ENCODE data around the gene ARF4.
A peak's percentile ranks its signal among the peaks of the same experiment; 100 is the strongest.

Gene ARF4

GRCh38 chr3:57575966-57576626, 21.0 kb downstream of the ARF4 start:
- no peak for DNase-seq

GRCh38 chr3:57572096-57572495, 25.0 kb downstream of the ARF4 start:
- DNase-seq, result no peak

GRCh38 chr3:57570878-57571277, 26.3 kb downstream of the ARF4 start:
- no peak for DNase-seq

- DNase-seq, result no peak
These were observed 27.2 kb downstream of the ARF4 start for GRCh38 chr3:57569859-57570450.

GRCh38 chr3:57559526-57559925, 37.6 kb downstream of the ARF4 start:
- DNase-seq, result no peak

GRCh38 chr3:57557085-57557537, 40.0 kb downstream of the ARF4 start:
- DNase-seq, result peak; percentile 46

GRCh38 chr3:57556459-57557084, 40.6 kb downstream of the ARF4 start:
- DNase-seq, result peak; percentile 40

- peak; percentile 92 for DNase-seq
These were observed 41.2 kb downstream of the ARF4 start, which contains the start of gene PDE12 for GRCh38 chr3:57555738-57556458. TSS of gene PDE12 (plus strand) at chr3:57556274. CDS start at chr3:57556380, 106 bp downstream.

GRCh38 chr3:57555306-57555705, 41.8 kb downstream of the ARF4 start:
- no peak for DNase-seq

- DNase-seq, result no peak
These were observed 50.5 kb downstream of the ARF4 start for GRCh38 chr3:57546616-57547015.

- no peak for DNase-seq
These were observed 51.4 kb downstream of the ARF4 start for GRCh38 chr3:57545636-57546268.

- no peak for DNase-seq
These were observed 52.7 kb downstream of the ARF4 start, which contains the start of gene DNAH12 for GRCh38 chr3:57544181-57545125. TSS of gene DNAH12 (minus strand) at chr3:57544344. CDS start at chr3:57542870, 1,474 bp downstream.

GRCh38 chr3:57538465-57538864, 58.7 kb downstream of the ARF4 start:
- DNase-seq, result no peak

- DNase-seq, result no peak
These were observed 67.0 kb downstream of the ARF4 start for GRCh38 chr3:57530071-57530608.
